Tibial artery (tissue), 4 donors: ENCODE results near the gene ENTR1.

ENCODE experiments used
- DNase-seq, 2 donors: peaks; one replicate each; pipeline ENCODE4 v3.0.0-alpha.2; 2019
- H3K27ac ChIP-seq, 2 donors: fragments of 200-600 bp; sonication (generic) in 1 of 2; 1 replicate in 1 of 2; 2 replicates in 1 of 2; pipeline ENCODE4 v1.5.1; 2018 to 2019; ENCODE audit warnings: mild to moderate bottlenecking in 1 of 2
- H3K27me3 ChIP-seq, 2 donors: fragments of 200-600 bp; sonication (generic) in 1 of 2; one replicate each; pipeline versions ENCODE4 v1.5.1 to v1.6.0; 2016 to 2019
- H3K36me3 ChIP-seq, 3 donors: fragments of 200-600 bp; sonication (generic) in 2 of 3; one replicate each; pipeline ENCODE4 v1.5.1; 2016 to 2019; ENCODE audit warnings: mild to moderate bottlenecking in 2 of 3
- H3K4me1 ChIP-seq, 4 donors: fragments of 200-600 bp; sonication (generic) in 2 of 4; 1 replicate in 3 of 4; 2 replicates in 1 of 4; pipeline ENCODE4 v1.5.1; 2016 to 2019
- H3K4me3 ChIP-seq, 2 donors: fragments of 200-600 bp; sonication (generic) in 1 of 2; 1 replicate in 1 of 2; 2 replicates in 1 of 2; pipeline ENCODE4 v1.5.1; 2018 to 2019; ENCODE audit warnings: mild to moderate bottlenecking in 2 of 2
- H3K9me3 ChIP-seq, 3 donors: fragments of 200-600 bp; sonication (generic) in 1 of 3; one replicate each; pipeline ENCODE4 v1.5.1; 2016 to 2019
- intact Hi-C: fragments of 100-400 bp; cut with DNase I; formaldehyde crosslinking; loops from one replicate; pipeline ENCODE4 v1.15.0; 2023; ENCODE audit warnings: low total_unique reads
- TF ChIP-seq, protein P1 (sequence below), 2 experiments: fragments of 200-600 bp in 1 of 2; fragments of 450-650 bp in 1 of 2; IDR thresholded peaks; one replicate each; pipeline ENCODE4 v1.5.1; 2017 to 2019; ENCODE audit warnings: antibody characterized with exemption in 2 of 2, mild to moderate bottlenecking in 1 of 2, moderate library complexity in 1 of 2

ENTR1 gene

DNA sequence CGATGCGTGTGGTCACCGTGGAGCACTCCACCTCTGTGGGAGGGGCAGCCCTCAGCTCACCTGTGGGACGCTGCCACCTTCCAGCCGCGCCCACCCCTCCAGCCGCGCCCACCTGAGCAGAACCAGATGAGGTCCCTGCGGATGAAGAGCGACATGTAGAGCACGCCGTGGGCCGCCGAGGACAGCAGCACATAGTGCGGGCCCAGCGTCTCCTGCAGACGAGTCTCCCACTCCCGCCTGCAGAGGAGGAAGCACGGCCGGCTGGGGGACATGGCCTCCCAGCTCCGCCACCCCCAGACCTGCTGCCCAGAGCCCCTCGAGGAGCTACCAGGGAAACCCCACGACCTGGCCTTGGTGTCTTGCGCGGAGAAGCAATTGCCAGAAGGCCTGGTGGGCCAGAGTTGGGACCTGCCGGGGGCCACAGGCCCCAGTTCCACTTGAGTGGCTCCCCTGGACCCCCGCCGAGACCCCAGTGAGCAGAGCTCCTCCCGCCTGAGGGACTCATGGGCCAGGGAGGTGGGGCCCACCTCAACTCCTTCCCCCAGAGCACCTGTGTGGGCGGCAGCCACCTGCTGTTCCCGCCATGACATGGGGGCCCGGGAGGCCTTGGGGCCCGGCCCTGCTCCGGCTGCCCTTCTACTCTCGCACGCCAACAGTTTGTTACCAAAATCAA, 22.8 kb upstream of the ENTR1 start:
- Histone ChIP-seq H3K4me1 (peaks cover 0 to 20% (median 18%) of the 10 kb centered on the region in 4 donors), H3K36me3 (peaks cover 11 to 74% (median 39%) of the 10 kb centered on the region in 3 donors), H3K9me3 (no peaks in the 10 kb centered on the region), H3K27ac (no peak overlapping the region), H3K4me3 (no peak overlapping the region), H3K27me3 (no peaks in the 10 kb centered on the region)
- DNase-seq: no peak
- TF ChIP-seq, protein P1, sequence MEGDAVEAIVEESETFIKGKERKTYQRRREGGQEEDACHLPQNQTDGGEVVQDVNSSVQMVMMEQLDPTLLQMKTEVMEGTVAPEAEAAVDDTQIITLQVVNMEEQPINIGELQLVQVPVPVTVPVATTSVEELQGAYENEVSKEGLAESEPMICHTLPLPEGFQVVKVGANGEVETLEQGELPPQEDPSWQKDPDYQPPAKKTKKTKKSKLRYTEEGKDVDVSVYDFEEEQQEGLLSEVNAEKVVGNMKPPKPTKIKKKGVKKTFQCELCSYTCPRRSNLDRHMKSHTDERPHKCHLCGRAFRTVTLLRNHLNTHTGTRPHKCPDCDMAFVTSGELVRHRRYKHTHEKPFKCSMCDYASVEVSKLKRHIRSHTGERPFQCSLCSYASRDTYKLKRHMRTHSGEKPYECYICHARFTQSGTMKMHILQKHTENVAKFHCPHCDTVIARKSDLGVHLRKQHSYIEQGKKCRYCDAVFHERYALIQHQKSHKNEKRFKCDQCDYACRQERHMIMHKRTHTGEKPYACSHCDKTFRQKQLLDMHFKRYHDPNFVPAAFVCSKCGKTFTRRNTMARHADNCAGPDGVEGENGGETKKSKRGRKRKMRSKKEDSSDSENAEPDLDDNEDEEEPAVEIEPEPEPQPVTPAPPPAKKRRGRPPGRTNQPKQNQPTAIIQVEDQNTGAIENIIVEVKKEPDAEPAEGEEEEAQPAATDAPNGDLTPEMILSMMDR (IDR thresholded peaks at IDR 0.05): no peak
- intact Hi-C loops: no loop called here

DNA sequence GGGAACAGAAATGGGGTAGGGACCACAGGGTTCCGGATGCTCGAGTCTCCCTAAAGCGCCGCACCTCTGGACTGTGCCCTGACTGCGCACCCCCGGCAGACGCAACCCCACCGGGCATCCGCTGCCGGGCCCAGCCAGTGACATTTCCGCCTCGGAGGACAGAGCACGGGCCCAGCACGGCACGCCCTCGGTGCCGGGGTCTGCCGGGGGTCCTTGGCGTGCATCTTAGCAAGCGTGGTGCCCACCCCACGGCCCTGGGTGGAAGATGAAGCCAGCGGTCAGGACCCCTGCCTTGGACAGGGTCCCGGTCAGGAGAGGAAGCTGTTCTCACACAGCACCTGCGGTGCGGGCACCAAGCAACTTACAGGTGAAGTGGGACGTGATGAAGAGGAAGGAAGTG, 22.2 kb upstream of the ENTR1 start:
- H3K27me3 ChIP-seq: no peaks in the 10 kb centered on the region
- TF ChIP-seq, protein P1 (IDR thresholded peaks at IDR 0.05): no peak
- peaks cover 13 to 77% (median 39%) of the 10 kb centered on the region in 3 donors for H3K36me3 ChIP-seq
- peaks cover 0 to 14% (median 12%) of the 10 kb centered on the region in 4 donors for H3K4me1 ChIP-seq
- H3K27ac ChIP-seq: no peak overlapping the region
- intact Hi-C loops: no loop called here
- no peak overlapping the region for H3K4me3 ChIP-seq
- no peak for DNase-seq
- H3K9me3 ChIP-seq: no peaks in the 10 kb centered on the region

DNA sequence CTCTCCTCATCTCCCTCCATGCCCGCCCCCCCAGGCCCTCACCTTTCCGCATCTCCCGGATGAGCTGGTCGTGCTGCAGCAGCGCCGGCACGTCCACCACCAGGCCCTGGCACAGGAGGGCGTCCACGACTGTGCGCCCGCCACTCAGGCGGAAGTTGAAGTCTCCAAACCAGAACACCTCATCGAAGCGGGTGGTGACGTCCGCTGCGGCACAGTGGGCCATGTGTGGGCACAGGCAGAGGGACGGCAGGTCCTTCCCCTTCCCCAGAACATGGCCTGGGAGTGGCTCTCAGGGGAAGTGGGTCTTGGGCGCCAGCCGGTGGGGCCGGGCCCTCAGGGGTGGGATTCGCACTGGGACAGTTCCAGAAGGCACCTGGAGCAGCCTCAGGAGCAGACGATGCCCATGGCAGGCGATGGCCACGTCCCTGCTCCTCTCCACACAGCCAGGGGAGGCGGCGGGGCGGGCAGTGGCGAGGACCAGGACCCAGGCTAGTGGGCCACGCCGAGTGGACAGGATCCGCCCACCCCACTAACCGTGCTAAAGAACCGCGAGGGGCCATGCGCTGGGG, 21.5 kb upstream of the ENTR1 start:
- H3K9me3 ChIP-seq: no peaks in the 10 kb centered on the region
- H3K4me1 ChIP-seq: peaks cover 0 to 7% (median 5%) of the 10 kb centered on the region in 4 donors
- no peak for DNase-seq
- H3K27me3 ChIP-seq: no peaks in the 10 kb centered on the region
- no peak overlapping the region for H3K4me3 ChIP-seq
- intact Hi-C loops: no loop called here
- no peak overlapping the region for H3K27ac ChIP-seq
- peaks cover 13 to 76% (median 42%) of the 10 kb centered on the region in 3 donors for H3K36me3 ChIP-seq
- TF ChIP-seq, protein P1 (IDR thresholded peaks at IDR 0.05): no peak

DNA sequence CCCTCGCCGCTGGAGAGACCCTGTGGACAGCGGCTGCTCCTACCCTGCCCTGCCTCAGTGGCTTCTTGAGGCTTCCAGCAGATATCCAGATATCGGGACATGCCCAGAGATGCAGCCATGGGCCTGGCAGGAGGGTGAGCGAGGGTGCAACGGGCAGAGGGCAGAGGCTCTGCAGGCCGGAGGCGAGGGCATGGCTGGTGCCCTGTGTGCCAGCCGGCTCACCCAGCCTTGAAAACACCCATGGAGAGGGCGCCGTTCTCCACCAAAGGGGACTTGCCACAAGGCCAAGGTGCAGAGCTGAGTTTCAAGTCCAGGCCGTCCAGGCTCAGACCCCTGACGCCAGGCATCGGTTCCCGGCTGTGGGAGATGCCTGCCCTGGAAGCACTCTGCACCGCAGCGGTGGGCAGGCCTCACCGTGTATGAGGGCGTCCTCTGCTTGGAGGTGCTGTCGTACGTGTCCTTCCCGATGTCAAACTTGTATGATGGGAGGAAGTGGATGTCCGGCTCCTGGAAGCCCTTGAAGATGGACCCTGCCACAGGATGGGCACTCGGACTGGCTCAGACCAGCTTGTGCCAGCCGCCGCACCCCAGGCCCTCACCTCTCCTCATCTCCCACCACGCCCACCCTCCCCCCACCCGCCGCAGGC, 20.3 kb upstream of the ENTR1 start:
- no peaks in the 10 kb centered on the region for H3K27me3 ChIP-seq
- peaks cover 13 to 73% (median 43%) of the 10 kb centered on the region in 3 donors for H3K36me3 ChIP-seq
- TF ChIP-seq, protein P1 (IDR thresholded peaks at IDR 0.05): no peak
- DNase-seq: no peak
- H3K27ac ChIP-seq: no peak overlapping the region
- H3K4me3 ChIP-seq: no peak overlapping the region
- H3K4me1 ChIP-seq: no peaks in the 10 kb centered on the region
- no peaks in the 10 kb centered on the region for H3K9me3 ChIP-seq
- intact Hi-C loops: no loop called here

- Histone ChIP-seq H3K27me3 (no peaks in the 10 kb centered on the region), H3K36me3 (peaks cover 13 to 74% (median 46%) of the 10 kb centered on the region in 3 donors), H3K4me3 (no peak overlapping the region), H3K4me1 (no peaks in the 10 kb centered on the region), H3K9me3 (no peaks in the 10 kb centered on the region), H3K27ac (no peak overlapping the region)
- no peak for DNase-seq
- TF ChIP-seq, protein P1 (IDR thresholded peaks at IDR 0.05): no peak
- intact Hi-C loops: no loop called here
Measured at GRCh38 chr9:136429683-136430491, 19.5 kb upstream of the ENTR1 start.
